ENCODE results near the gene C3orf33. TPM values are rescaled to one million over a fixed set of nuclear protein-coding genes. Genes with fewer than 3 reads are reported as not detected.

Gene C3orf33
- total and polyA plus RNA-seq, 11 donors = 2.9 to 8.8 (median 5.1) TPM

DNA sequence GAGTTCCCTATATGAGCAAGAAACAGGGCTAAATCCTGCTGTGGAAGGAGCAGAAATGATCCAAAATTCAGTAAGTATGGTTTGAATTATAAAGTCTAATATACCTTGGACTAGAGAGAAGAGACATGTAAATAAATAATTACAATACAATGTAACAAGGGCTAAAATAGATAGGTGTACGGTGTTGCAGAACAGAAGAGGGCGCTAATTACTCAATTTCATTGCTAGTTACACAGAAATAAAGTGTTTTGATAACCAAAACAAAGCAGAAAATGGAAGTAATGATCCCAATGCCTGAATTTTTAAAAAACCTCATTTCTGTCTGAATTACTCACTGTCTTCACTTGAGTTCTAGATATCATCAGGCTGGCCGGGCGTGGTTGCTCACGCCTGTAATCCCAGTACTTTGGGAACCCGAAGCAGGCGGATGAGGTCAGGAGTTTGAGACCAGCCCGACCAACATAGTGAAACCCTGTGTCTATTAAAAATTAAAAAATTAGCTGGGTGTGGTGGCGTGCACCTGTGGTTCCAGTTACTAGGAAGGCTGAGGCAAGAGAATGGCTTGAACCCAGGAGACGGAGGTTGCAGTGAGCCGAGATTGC, 52.9 kb downstream of the C3orf33 start:
- intact Hi-C loops (cut with DNase I) = loop anchor here in 1 of 10 donors (10.0 kb wide), 1 partner anchor 102 kb away; the partner anchor contains the start of gene SLC33A1

DNA sequence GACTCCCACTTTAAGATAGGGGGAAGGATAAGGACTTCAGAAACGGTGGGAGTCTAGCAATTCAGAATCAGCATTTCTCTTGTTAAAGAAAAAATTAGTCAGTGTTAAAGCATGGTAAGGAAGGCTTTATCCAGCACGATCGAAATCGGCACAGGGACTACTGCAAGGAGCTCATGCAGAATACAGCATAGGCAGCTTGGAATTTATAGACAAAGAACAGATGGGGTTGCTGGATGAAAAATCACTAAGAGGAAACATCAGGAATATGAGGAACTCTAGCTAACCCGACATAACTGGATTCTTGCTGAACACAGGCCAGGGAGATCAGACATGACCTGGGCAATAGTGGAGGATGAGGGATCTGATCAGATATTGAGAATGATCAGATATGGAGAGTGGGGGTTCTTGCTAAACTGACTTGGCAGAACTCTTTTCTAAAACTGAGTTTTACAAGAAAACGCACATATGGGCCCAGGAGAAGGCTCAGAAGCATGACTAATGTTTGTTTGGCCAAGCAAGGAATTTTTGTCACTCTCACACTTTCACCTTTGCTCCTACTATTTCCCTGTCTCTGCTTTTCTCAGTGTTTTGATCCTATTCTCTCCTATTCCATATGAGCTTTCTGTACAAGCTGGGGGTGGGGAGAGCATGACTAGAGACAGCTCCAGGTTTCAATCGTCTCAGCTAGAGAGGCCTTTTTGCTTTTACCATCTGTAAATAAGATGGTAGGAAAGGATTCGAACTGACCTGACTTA, 57.3 kb downstream of the C3orf33 start:
- no peak for DNase-seq
- Histone ChIP-seq H3K4me1 (peaks cover 0 to 22% (median 3%) of the 10 kb centered on the region in 12 donors), H3K27me3 (peaks cover 0 to 21% (median 5%) of the 10 kb centered on the region in 9 donors), H3K36me3 (no peaks in the 10 kb centered on the region), H3K9me3 (no peaks in the 10 kb centered on the region), H3K4me3 (no peak overlapping the region), H3K27ac (no peak overlapping the region)
- intact Hi-C loops (cut with DNase I) = loop anchor here in 1 of 10 donors (10.0 kb wide), 1 partner anchor 126 kb away; the partner anchor contains the start of gene GMPS
- no peak for TF ChIP-seq POLR2A (IDR thresholded peaks at IDR 0.05)
- TF ChIP-seq, protein P1, sequence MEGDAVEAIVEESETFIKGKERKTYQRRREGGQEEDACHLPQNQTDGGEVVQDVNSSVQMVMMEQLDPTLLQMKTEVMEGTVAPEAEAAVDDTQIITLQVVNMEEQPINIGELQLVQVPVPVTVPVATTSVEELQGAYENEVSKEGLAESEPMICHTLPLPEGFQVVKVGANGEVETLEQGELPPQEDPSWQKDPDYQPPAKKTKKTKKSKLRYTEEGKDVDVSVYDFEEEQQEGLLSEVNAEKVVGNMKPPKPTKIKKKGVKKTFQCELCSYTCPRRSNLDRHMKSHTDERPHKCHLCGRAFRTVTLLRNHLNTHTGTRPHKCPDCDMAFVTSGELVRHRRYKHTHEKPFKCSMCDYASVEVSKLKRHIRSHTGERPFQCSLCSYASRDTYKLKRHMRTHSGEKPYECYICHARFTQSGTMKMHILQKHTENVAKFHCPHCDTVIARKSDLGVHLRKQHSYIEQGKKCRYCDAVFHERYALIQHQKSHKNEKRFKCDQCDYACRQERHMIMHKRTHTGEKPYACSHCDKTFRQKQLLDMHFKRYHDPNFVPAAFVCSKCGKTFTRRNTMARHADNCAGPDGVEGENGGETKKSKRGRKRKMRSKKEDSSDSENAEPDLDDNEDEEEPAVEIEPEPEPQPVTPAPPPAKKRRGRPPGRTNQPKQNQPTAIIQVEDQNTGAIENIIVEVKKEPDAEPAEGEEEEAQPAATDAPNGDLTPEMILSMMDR (IDR thresholded peaks at IDR 0.05) = no peak
- 59 to 65% (median 63%) methylated on average over 8 of the region's 8 CpGs for WGBS, 4 donors
- no peak for ATAC-seq

More for the DNA sequence above, 52.9 kb downstream of the C3orf33 start:
- DNase-seq (no peak), ATAC-seq (no peak)
- Histone ChIP-seq H3K4me3 (no peak overlapping the region), H3K9me3 (no peaks in the 10 kb centered on the region), H3K4me1 (peaks cover 0 to 3% (median 0%) of the 10 kb centered on the region in 12 donors), H3K27me3 (no peaks in the 10 kb centered on the region), H3K27ac (no peak overlapping the region), H3K36me3 (peaks cover 0 to 9% (median 0%) of the 10 kb centered on the region in 9 donors)
- WGBS, 4 donors = 73 to 79% (median 78%) methylated on average over 11 of the region's 11 CpGs
- no peak for TF ChIP-seq POLR2A (IDR thresholded peaks at IDR 0.05)
- TF ChIP-seq, protein P1 (IDR thresholded peaks at IDR 0.05) = peak in 7 of 12 donors; percentile 10 to 43 (median 38)

DNA sequence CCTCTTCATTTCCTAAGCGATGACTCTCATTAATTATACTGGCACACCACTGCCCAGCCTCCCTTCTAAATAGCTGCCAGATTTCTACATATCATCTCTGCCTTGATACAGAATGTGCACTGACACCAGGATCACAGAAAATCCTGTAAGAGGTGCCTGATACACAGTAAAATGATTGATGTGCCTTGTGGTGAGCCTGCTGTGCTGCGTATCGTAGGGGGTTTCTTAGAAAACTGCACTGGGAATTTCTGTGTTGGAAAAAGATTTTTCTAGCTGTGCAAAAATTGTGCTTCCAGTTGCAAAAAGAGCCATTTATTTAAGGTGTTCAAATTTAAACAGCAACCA, 58.2 kb downstream of the C3orf33 start:
- H3K27me3 ChIP-seq = peaks cover 4 to 29% (median 8%) of the 10 kb centered on the region in 9 donors
- no peak overlapping the region for H3K4me3 ChIP-seq
- no peak for TF ChIP-seq POLR2A (IDR thresholded peaks at IDR 0.05)
- TF ChIP-seq, protein P1 (IDR thresholded peaks at IDR 0.05) = no peak
- H3K27ac ChIP-seq = no peak overlapping the region
- no peak for ATAC-seq
- WGBS, 4 donors = 71 to 84% (median 80%) methylated on average over 3 of the region's 3 CpGs
- intact Hi-C loops (cut with DNase I) = loop anchor here in 1 of 10 donors (10.0 kb wide), 1 partner anchor 127 kb away; the partner anchor contains the start of gene GMPS
- DNase-seq = no peak
- peaks cover 0 to 29% (median 5%) of the 10 kb centered on the region in 12 donors for H3K4me1 ChIP-seq
- H3K9me3 ChIP-seq = no peaks in the 10 kb centered on the region
- no peaks in the 10 kb centered on the region for H3K36me3 ChIP-seq

All from heart left ventricle (tissue), 16 donors.